ENCODE measurements around the gene MS4A4A. TPM values are rescaled to one million over a fixed set of nuclear protein-coding genes. Genes with fewer than 3 reads are reported as not detected.

MS4A4A gene
- total and polyA plus RNA-seq, 8 donors = 1.4 to 28.1 (median 6.6) TPM; not detected in 1

GRCh38 chr11:60357771-60358170, 77.3 kb downstream of the MS4A4A start:
- Histone ChIP-seq H3K27me3 (no peaks in the 10 kb centered on the region), H3K9me3 (peaks cover 0 to 12% (median 6%) of the 10 kb centered on the region in 4 donors), H3K27ac (no peak overlapping the region), H3K4me3 (no peak overlapping the region), H3K36me3 (no peaks in the 10 kb centered on the region), H3K4me1 (no peaks in the 10 kb centered on the region)
- 29 to 46% (median 33%) methylated on average over 2 of the region's 2 CpGs for WGBS, 5 donors
- TF ChIP-seq POLR2A (IDR thresholded peaks at IDR 0.05) (no peak), EP300 (IDR thresholded peaks at IDR 0.05) (no peak), POLR2AphosphoS5 (IDR thresholded peaks at IDR 0.05) (no peak), CTCF (IDR thresholded peaks at IDR 0.05) (no peak)
- DNase-seq = no peak
- intact Hi-C loops (cut with DNase I; ENCODE audit: low total_unique reads) = loop anchor here (5.0 kb wide), 1 partner anchor 260 kb away; no protein-coding TSS in a partner anchor

Other genes with a start within 250 kb of the MS4A4A start
- not detected for gene OOSP2, start 240.3 kb upstream of the MS4A4A start, total RNA-seq
- not detected for gene OOSP2, start 240.3 kb upstream of the MS4A4A start, polyA plus RNA-seq
- gene MS4A3, start 224.0 kb upstream of the MS4A4A start, total RNA-seq = 1 to 10 TPM in 1 of 5 donors, not detected in 4; 2.4 TPM
- under 1 TPM in 2 of 3 donors, not detected in 1; 0.08 to 0.61 TPM for gene MS4A3, start 224.0 kb upstream of the MS4A4A start, polyA plus RNA-seq
- 1 to 10 TPM in 2 of 5 donors, under 1 TPM in 1, not detected in 2; 0.58 to 7.4 (median 1.7) TPM for gene MS4A2, start 192.0 kb upstream of the MS4A4A start, total RNA-seq
- 1 to 10 TPM in 2 of 3 donors, under 1 TPM in 1; 0.23 to 7.9 (median 1.2) TPM for gene MS4A2, start 192.0 kb upstream of the MS4A4A start, polyA plus RNA-seq
- 10 to 100 TPM in 4 of 5 donors, 1 to 10 TPM in 1; 6.7 to 97.4 (median 53.2) TPM for gene MS4A6A, start 97.6 kb upstream of the MS4A4A start, total RNA-seq
- gene MS4A6A, start 97.6 kb upstream of the MS4A4A start, polyA plus RNA-seq = 10 to 100 TPM; 21.0 to 35.6 (median 34.2) TPM
- gene MS4A4E, start 37.5 kb upstream of the MS4A4A start, total RNA-seq = 10 to 100 TPM in 1 of 5 donors, 1 to 10 TPM in 4; 1.3 to 16.2 (median 2.3) TPM
- gene MS4A4E, start 37.5 kb upstream of the MS4A4A start, polyA plus RNA-seq = under 1 TPM in 1 of 3 donors, not detected in 2; 0.25 TPM
- gene MS4A6E, start 46.6 kb downstream of the MS4A4A start, total RNA-seq = not detected
- gene MS4A6E, start 46.6 kb downstream of the MS4A4A start, polyA plus RNA-seq = not detected
- 10 to 100 TPM in 3 of 5 donors, under 1 TPM in 1, not detected in 1; 0.58 to 43.3 (median 20.1) TPM for gene MS4A7, start 97.9 kb downstream of the MS4A4A start, total RNA-seq
- gene MS4A7, start 97.9 kb downstream of the MS4A4A start, polyA plus RNA-seq = 10 to 100 TPM in 2 of 3 donors, 1 to 10 TPM in 1; 1.7 to 13.3 (median 10.9) TPM
- gene MS4A14, start 115.8 kb downstream of the MS4A4A start, total RNA-seq = 1 to 10 TPM in 2 of 5 donors, under 1 TPM in 1, not detected in 2; under 0.01 to 4.1 (median 4.1) TPM
- gene MS4A14, start 115.8 kb downstream of the MS4A4A start, polyA plus RNA-seq = under 1 TPM in 2 of 3 donors, not detected in 1; 0.12 to 0.18 TPM
- not detected for gene MS4A5, start 148.9 kb downstream of the MS4A4A start, total RNA-seq
- not detected for gene MS4A5, start 148.9 kb downstream of the MS4A4A start, polyA plus RNA-seq
- 1 to 10 TPM in 2 of 5 donors, under 1 TPM in 2, not detected in 1; 0.29 to 3.9 (median 2.2) TPM for gene MS4A1, start 175.2 kb downstream of the MS4A4A start, total RNA-seq
- gene MS4A1, start 175.2 kb downstream of the MS4A4A start, polyA plus RNA-seq = 1 to 10 TPM in 2 of 3 donors, under 1 TPM in 1; 0.12 to 8.8 (median 1.2) TPM
- gene MS4A12, start 212.1 kb downstream of the MS4A4A start, total RNA-seq = 1 to 10 TPM in 2 of 5 donors, not detected in 3; 2.9 to 4.6 TPM
- 1 to 10 TPM in 1 of 3 donors, not detected in 2; 1.1 TPM for gene MS4A12, start 212.1 kb downstream of the MS4A4A start, polyA plus RNA-seq
- gene MS4A13, start 234.7 kb downstream of the MS4A4A start, total RNA-seq = not detected
- gene MS4A13, start 234.7 kb downstream of the MS4A4A start, polyA plus RNA-seq = not detected

Measured in stomach (tissue), 9 donors.